Suprapubic skin (tissue), 4 donors: ENCODE results near the gene KCNAB2.

Experiments
- CTCF ChIP-seq, 2 donors: fragments of 200-600 bp in 1 of 2; fragments of 450-650 bp in 1 of 2; sonication (generic) in 1 of 2; IDR thresholded peaks; one replicate each; pipeline ENCODE4 v1.5.1; 2016 to 2019; ENCODE audit warnings: antibody characterized with exemption in 2 of 2, mild to moderate bottlenecking in 1 of 2, moderate library complexity in 1 of 2
- EP300 ChIP-seq: sonication (generic); formaldehyde crosslinking; IDR thresholded peaks from one replicate; pipeline ENCODE4 v1.6.1; 2017; ENCODE audit warnings: antibody characterized with exemption
- POLR2AphosphoS5 ChIP-seq, 3 donors: sonication (generic); formaldehyde crosslinking; IDR thresholded peaks; one replicate each; pipeline ENCODE4 v1.6.1; 2017; ENCODE audit warnings: antibody characterized with exemption in 3 of 3

DNA sequence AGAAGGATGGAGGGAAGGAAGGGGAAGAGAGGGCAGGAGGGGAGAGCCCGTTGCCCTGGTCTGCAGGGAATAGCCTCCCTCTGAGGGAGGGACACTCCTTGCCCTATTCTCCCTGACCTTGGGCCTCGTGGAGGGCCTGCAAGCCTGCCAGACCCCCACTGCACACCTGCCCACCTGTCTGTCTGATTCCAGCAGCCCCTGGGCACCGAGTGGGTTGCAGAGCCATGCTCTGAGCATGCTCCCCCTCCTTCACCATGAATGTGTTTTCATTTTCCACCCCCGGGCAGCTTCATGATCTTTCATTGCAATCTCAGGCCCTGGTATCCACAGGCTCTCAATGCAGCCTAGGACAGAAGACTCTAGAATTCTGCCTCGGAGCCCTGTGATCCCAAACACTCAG, 48.4 kb upstream of the KCNAB2 start:
- TF ChIP-seq CTCF (IDR thresholded peaks at IDR 0.05) (no peak), EP300 (no peak), POLR2AphosphoS5 (IDR thresholded peaks at IDR 0.05) (no peak)
